CD4-positive, alpha-beta T cell treated with Interleukin-6 for 4 hours (primary cell): ENCODE data around the gene RPS10.

Source experiments
- DNase-seq: peaks from one replicate; pipeline ENCODE4 v3.0.0-alpha.2; 2020; ENCODE audit warnings: mixed read lengths

The RPS10 gene

GRCh38 chr6:34425498-34426410 is at the start of gene RPS10:
RPS10 (minus strand) TSS chr6:34426069; CDS start chr6:34425221, 848 bp downstream.
- DNase-seq: peak; percentile 93

- no peak for DNase-seq
These were observed 49.4 kb upstream of the RPS10 start for GRCh38 chr6:34475238-34475682.

DNA sequence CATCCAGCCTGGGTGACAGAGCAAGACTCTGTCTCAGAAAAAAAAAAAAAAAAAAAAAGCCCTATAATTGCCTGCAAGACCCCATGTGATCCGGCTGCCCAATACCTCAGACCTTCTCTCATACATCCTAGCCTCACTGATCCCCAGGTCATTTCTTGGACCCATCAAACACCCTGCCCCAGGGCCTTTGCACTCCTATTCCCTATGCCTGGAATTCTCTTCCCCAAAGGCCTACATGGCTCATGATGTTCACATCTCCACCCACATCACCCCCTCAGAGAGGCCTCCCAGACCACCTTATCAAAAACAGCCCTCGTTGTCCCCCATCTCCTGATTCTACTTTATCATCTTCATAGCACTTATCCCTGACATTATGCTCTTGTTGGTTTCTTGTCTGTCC is 48.9 kb upstream of the RPS10 start:
- no peak for DNase-seq

DNA sequence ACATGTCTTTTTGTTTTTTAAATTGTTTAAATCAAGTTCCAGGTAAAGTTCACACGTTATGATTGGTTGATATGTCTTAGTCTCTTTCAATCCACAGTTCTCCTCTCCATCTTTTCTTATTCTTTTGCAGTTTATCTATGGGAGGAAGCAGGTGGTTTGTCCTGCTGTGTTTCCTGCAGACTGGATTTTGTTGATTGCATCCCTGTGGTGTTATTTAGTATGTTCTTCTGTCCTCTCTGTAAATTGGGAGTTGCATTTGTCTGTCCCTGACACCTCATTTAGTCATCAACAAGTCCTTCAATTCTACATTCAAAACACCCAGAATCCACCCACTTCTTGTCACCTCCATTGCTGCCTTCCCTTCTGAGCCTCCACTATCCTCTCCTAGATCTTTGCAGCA is 48.1 kb upstream of the RPS10 start:
- DNase-seq: no peak

DNA sequence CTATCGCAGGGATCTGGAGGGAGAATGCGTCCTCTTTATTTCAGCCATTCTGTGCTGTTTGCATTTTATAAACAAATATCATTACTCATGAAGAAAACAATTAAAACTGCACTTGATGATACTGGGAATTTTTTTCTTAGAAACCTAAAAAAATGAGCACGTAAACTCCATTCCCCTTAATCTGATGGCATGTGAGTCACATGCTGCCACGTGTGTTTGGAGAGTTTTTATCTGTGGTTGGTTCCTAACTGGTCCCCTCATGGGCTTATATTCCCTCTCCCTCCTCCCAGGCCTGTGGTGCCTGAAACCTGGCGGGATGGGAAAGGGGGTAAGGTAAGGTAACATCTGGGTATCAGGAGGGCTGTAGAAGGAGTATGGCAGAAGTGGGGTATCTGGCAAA is 46.6 kb upstream of the RPS10 start:
- no peak for DNase-seq

- DNase-seq: no peak
These were observed 43.6 kb upstream of the RPS10 start for GRCh38 chr6:34469499-34469898.

- no peak for DNase-seq
These were observed 42.6 kb upstream of the RPS10 start for GRCh38 chr6:34468378-34468892.

- DNase-seq: no peak
These were observed 40.6 kb upstream of the RPS10 start for GRCh38 chr6:34466242-34467185.

GRCh38 chr6:34465531-34466241 is 39.8 kb upstream of the RPS10 start, which contains the start of gene PACSIN1:
PACSIN1 (plus strand) TSS chr6:34466076; CDS start chr6:34526306, 60,230 bp downstream.
- peak; percentile 30 for DNase-seq

- no peak for DNase-seq
These were observed 38.0 kb upstream of the RPS10 start for GRCh38 chr6:34463849-34464248.

DNA sequence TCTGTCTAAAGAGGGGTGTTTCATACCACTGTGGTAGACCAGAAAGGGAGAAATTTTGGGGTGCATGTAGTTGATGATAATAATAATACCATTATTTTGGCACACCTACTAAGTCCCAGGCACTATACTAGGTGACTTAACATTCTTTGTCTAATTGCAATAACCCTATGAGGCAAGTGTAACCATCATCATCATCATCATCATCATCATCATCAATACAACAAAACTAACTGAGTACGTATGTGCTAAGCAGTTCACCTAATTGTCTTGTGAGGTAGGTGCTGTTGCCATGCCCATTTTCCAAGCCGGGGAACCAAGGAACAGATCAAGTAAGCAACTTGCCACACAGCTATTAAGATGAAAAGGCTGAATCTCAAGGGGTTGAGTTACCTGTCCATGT is 37.4 kb upstream of the RPS10 start:
- no peak for DNase-seq

GRCh38 chr6:34462551-34462971 is 36.7 kb upstream of the RPS10 start:
- DNase-seq: no peak

GRCh38 chr6:34462010-34462409 is 36.1 kb upstream of the RPS10 start:
- DNase-seq: no peak

GRCh38 chr6:34460796-34461507 is 35.1 kb upstream of the RPS10 start:
- no peak for DNase-seq

- peak; percentile 69 for DNase-seq
These were observed 34.2 kb upstream of the RPS10 start for GRCh38 chr6:34459899-34460593.

DNA sequence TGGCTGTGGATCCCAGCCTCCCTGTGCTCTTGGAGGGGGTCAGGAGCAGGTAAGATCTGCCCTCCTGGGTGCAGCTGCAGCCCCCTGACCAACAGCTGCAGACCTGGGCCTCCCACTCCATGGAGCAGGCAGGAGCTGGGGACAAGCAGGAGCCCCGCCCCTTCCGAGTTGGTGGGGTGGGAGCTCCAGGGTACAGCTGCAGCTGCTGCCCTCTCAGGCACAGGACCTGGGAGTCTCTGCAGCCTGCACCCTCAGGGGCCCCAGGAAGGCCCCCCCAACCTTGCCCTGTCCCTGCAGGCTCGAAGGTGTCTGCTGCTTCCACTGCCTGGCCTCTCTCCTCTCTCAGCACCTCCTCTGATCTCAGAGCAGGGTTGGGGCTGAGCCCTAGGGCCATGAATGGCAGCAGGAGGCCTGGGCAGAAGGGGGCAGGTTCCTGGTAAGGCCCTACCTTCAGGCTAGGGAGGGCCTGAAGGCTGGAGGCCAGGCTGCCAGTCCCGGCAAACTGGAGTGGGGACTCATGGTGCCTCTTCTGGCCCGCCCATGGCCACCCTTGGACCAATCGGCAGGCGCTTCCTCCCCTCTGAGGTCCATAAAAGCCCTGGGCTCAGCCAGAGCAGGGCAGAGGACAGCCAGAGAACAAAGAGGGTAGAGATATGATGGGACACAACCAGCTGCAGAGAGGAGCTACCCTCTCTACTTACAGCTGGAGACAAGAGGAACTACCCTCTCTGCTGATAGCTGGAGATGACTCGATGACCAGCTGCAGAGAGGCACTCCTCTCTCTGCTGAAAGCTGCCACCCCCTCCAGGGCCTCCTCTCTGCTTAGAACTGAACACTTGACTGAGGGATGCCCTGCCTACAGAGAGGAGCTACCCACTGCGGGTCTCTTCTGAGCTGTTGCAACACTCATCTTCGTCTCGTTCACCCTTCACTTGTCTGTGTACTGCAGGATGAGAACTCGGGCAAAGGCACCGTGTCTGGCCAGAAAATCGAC is 32.2 kb upstream of the RPS10 start:
- DNase-seq: no peak

DNA sequence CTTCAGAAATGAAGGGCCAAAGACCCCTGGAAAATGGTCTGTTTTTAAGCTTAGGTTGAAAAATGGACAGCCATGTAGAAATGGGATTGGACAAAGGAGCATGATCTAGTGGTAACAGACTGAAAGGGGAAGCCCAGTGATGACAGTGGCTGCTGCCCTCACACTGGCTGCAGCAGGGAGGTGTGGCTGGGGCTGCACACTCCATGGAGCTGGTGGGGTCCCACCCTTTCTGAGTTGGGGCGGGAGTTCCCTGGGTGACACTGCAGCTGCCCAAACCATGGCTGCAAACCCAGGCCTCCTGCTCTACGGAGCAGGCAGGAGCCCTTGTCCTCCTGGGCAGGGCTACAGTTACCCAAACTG is 31.5 kb upstream of the RPS10 start:
- no peak for DNase-seq

GRCh38 chr6:34455831-34456230 is 30.0 kb upstream of the RPS10 start:
- DNase-seq: no peak

GRCh38 chr6:34451192-34451591 is 25.3 kb upstream of the RPS10 start:
- no peak for DNase-seq

DNA sequence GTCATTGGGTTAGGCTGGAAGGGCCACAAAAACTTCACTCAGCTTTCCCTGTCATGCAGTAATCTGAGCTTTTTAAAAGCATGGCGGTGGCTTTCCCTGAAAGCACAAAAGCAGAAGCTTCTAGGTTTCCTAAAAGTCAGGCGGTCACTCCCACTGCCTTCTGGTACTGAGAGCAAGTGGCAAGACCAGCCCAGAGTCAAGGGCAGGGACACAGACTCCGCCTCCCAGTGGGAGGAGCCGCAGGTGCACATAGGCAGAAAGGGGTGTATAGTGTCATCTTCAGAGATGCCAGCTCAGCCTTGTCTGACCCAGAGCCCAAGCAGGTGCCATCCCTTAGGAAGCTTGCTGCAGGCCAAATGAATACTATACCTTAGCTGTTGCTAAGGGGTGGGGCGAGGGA is 22.0 kb upstream of the RPS10 start:
- DNase-seq: no peak
